HG03378 (cell line): ENCODE results near the gene FYCO1.

Experiments
- ATAC-seq: cut with Tn5 transposase; IDR thresholded peaks from one replicate; pipeline ENCODE4 v1.9.1; 2021; ENCODE audit warnings: mild to moderate bottlenecking, moderate library complexity; ENCODE audit not compliant: unreplicated experiment

Gene FYCO1

DNA sequence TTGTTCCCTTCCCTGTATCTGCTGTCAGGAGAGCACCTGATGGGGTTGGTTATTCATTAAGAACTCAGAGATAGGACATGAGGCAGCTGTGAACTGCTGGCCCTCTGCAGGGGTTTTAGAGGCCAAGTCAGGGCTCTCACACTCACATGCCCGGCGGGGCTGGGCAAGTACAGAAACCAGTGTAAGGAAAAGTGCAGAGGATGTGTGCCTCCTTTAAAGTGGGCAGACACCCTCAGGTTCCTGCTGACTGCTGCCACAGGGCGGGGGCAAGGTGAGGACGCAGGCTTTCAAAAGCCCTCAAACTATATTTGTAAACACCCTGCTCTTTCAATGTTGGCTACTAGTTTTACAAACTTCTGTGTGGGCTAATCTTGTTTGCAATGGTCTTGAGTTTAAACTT, 30.0 kb downstream of the FYCO1 start:
- ATAC-seq: no peak

DNA sequence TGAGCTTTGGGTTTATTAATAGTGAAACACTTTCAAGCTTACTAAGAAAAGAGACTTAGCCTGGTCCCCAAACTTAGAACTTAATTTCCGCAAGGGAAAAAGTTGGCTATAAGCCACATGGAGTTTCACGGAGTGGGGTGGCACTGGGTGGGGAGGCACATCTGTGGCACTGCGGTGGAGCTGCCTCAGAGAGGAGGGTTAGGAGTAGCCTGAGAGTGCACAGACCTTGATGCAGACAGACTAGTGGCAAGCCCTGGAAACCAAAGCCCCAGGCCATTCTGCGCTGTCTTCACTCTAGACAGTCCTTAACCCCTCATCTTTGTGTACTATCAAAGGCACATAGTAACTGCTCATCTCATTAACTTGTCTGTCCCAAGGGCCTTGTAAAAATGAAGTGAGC, 30.4 kb downstream of the FYCO1 start:
- ATAC-seq: no peak

DNA sequence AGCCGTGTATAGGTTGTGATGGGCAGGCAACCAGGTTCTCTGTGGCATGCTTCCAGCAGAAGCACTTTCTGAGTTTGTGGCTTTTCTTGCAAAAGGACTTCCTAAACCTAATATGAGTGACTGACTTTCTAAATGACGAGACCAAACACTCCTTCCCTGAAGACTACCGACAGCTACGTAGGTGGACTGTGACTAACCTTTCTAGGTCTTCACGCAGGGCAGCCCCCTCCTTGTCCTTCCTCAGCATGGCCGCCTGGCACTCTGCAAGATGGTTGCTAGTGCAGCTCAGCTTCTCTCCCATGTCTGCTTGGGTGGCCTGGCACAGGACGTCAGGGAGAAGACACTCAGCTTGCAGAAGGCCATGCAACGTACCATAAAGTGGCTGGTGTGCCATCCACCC, 31.5 kb downstream of the FYCO1 start:
- no peak for ATAC-seq

DNA sequence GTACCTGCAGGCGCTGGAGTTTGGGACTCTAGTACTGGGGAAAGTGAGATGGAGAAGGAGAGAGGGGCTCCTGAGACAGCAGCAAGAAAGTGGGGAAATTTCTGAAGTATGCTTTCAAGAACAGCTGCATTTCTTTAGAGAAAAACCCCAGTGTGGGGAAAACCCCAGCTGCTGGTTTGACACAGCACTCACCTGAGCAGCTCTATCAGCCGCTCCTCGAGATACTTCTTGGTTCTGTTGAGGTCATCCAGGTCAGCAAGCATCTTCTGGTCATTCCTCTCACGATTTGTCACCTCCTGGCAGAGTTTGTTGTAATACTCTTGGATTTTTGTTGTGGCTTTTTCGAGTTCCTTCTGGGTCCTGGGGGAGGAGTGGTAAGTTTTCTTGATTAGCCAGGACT, 33.6 kb downstream of the FYCO1 start:
- no peak for ATAC-seq

DNA sequence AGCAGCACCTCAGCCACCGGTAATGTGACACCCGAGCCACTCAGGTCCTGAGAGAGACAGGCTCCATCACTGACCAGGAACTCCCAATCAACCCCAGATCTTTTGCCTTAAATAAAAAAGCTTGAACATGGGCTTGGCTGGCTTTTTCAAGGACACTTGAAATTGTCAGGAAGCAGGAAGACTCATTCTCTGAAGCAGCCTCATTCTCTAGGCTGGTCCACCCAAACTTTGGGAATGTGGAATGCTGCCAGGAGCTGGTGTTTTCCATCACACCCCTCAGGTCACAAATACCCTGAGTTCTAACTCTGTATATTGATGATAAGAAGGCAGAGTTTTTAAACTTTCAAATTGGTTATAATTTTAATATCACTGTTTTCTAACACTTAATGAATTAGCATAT, 35.3 kb downstream of the FYCO1 start:
- no peak for ATAC-seq

DNA sequence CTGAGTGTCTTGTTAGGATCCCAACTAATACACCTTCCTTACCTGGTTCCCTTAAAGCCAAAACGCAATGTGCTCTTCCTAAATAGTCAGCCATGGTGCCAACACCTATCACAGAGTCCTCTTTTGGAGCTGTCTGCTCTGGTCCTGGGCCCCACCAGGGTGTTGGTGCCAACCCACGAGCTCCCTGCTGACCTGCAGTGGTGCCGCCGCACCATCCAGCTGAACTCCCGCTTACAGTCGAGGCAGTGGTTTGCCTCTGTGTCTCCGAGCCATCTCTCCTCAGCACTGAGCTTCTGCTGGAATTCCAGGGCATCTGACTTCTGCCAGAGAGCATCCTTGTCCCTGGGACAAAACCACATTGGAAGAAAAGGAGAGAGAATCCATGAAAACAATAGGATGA, 36.4 kb downstream of the FYCO1 start:
- ATAC-seq: no peak

DNA sequence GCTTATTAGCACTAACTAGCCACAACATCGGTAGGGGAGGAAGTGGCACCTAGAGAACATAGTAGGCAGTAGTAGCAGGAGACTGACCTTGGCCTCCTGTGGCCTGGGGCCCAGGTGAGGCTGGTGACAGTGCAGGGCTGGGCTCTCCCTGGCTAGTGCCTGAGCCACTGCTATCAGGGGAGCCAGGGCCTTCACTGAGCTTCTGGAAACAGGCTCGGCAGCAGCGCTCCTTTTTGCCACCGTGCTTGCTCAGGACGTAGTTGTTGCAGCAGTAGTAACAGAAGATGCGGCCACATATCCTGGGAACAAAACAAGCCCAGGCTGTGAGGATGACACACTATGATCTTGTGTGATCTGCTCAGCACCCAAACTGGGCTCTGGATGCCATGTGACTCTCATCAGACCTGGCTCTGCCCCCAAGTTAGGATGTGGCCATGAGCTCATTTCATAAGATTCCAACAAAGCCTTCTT, 37.3 kb downstream of the FYCO1 start:
- no peak for ATAC-seq

DNA sequence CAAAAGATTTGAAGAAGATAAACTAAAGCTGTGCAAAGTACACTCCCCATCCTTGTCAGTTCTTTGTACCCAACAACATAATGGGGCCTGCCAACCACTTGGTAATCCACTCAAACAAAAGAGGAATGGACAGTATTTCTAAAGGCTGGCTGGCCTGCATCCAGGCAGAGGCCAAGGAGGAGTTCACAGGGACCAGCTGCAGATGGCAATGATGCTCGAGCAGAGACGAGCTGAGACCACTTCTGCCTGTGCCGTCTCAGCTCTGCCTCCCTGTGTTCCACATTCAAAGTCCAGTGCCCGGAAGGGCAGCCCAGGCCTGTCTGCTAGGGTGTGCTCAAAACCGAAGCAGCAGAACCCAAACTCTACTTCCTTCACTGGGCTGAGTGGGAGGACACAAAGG, 38.0 kb downstream of the FYCO1 start:
- no peak for ATAC-seq

DNA sequence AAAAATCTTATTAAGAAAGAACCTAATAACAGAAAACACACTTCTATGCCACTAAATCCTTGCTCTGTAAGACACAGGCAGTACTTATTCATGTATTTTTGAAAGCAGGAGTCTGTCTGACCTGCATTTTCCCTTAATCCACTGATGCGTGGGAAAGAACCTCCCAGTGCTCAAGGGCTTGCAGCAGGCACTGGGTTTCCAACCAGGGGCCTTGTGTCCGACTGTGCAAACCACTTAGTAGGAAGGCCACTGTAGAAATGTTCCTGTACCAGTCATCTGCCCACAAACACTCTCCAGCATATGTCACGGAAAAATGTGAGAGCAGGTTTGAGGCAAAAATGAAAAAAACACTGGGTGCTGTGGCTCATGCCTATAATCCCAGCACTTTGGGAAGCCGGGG, 39.9 kb downstream of the FYCO1 start:
- ATAC-seq: no peak

DNA sequence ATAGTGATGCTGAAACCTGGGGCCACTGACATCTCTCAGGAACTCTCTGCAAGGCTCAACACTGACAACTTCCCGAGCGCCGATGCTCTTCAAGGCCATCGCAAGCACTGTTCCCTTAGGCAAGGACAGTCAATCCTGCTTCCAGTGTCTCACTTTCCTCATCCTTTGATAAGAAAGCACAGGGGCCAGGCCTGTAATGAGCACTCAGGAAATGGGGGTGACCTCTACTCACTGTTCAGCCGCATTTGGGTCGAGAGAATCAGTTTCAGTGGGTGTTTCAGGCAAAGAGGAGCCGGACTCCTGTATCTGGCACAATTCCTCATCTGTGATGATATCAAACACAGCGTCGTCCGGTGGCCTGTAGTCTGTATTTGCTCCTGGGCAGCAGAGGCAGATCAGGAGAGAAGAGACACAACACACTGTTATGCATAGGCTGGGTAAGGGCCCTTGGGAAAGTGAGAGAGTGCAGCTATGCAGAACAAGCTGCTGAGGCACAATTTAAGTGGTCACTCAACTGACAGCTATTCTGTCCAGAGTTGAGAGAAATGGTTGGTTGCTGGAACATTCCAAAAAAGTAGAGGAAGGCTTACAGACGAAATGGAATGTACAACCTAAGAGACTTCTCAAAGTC, 40.5 kb downstream of the FYCO1 start:
- ATAC-seq: no peak

DNA sequence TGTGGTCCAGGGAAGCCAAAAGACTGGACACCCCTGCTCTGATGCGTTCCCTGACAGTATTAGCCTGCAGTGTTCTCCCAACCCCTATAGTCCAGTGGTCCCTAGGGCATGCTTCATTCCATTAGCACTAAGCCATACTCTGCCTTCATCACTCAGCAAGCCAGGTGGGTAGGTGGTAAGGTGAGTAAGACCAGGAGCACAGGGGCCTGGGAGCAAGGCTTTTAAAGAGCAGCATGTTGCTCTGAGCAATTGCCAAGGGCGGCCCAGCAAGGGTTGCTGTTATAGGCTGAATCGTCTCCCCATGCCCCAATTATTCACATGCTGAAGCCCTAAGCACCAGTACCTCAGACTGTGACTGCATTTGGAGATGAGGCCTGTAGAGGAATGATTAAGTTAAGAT, 41.3 kb downstream of the FYCO1 start:
- no peak for ATAC-seq

DNA sequence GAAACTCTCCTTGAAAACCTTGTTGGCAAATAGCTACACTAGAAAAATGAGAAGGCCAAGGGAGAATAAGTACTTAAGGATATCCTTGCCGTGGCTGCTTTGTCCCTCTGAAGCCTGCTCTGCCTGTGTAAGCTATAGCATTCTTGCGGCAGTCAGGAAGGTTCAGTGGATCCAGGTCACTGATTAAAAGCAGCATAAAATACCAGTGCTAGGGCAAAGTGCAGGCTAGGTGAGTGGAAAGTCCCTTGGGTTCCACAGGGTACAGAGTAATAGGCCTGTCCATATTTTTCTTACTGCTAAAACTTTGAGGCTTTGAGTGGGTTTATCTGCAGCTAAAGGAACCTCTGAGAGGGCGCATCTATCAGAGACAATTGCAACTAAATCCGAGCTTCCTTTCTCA, 42.1 kb downstream of the FYCO1 start:
- ATAC-seq: no peak

DNA sequence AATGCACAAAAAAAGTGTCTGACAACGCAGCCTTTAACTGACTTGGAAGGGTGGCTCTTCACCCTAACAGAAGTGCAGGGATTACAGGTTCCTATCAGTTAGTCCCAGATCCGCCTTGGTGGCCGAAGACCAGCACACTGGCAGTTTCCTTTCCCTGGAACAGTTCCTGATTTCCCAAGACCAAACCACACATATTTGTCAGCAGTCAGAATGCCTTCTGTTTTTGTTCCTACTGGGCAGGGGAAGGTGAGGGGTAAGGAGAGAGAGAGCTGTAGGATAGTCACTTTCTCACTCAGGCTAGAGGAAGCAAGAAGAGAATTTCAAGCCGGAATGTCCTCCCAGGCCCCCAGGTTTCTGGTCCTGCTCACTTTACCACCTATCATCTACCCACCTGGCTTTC, 43.2 kb downstream of the FYCO1 start:
- ATAC-seq: no peak

DNA sequence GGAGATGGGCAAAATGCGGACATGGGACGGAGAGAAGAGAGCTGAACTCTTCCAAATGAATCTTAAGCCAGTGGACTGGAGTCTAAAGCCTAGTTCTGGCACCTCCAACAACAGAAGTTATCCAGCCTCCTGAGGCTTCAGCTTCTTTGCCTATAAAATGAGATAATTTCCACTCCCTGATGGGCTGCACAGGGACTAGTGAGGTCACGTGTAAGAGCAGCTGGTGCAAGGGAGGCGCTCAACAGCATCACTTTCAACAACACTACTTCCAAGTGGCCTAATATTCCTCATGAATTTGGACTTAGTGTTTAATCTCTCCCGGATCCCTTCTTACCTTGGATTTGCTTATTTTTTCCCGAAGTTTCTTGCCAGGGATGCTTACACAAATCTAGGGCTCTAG, 43.7 kb downstream of the FYCO1 start:
- no peak for ATAC-seq

DNA sequence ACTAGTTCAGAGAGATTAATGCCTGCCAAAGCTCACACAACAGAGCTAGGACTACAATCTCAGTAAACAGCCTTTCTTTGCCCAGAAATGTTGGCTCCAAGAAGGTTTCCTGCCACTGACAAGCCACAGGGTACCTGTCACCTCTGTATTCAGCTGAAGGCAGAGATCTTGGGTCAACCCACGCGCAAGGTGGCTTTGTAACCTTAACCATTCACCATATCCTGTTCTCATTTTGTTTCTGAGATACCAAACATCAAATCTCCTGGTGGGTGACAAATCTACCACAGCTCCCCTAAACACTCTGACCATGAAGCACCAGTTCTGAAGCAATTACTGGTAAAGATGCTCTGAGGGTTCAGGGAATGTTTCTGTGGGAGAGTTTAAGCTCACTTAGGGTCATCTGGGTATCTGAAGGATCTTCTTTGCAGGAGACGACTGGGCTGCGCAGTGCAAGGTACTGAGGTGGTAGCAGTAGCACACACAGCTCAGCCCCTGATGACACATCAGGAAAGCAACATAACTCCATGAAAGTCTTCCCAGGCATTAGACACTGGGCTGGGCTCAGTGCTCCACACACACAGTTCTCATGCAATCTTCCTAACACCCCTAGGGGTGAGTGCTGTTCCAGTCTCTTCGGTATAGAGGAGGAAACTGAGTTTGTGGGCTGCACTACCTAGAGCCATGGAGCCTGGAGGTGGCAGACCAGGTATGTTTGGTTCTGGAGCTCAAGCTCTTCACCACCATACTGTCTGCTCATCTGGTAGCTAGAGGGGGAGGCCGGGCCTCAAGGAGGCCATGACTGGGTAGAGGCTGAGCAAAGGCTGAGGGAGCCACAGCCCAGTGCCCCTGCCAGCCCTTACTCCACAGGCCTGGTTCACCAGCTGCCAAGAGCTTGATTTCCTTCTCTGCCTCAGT, 44.7 kb downstream of the FYCO1 start:
- ATAC-seq: no peak

DNA sequence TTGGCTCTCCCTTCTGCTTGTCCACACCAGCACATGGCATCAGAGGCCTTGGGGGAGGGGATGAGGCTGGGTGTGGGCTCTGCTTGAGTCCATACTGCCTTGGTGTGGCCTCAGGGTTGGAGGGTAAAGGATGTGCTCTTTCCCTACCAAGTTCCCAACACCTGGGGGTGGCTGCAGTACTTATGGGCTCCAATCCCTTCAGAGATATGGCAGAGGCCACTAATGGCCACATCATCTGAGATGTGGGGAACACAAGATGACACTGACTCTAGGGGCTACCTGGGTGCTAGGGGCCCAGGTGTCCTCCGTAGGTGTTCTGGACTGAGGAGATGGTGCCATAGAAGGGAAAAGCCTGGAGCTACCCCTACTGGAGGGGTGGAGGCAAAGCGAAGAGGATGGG, 45.5 kb downstream of the FYCO1 start:
- no peak for ATAC-seq

DNA sequence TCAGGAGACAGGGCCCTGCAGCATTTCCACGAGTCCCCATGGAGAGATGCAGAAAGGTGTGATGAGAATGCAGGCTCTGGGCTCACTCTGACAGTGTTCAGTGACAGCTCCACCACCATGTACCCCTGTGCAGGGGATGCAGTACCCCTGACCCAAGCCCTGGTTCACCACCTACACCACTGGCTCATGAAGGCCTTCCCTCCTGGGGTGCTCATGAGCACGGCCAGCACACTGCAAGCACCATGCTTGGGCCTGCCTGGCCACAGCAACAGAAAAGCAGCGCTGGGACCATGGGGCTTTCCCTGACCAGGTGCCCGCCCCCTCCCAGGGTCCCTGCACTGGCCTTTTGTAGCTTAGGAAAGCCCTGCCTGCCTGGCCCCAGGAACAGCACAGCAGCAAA, 46.2 kb downstream of the FYCO1 start:
- no peak for ATAC-seq

DNA sequence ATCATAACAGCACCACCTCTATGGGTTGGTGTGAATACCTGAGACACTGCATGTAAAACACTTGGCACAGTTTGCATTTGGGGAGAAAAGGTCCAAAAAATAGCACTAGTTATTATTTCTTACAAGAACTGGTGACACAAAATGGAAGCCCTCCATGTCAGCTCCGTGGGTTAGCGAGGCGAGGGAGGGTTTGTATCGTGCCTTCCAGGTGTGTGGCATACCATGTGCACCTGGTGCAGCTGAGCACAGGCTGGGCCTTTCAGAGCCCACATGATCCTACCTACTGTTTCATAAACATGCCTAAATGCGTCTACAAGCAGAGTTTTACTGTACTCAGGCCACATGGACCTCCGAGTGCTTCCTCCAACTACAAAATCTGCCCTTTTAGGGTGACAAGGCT, 46.7 kb downstream of the FYCO1 start:
- ATAC-seq: no peak

DNA sequence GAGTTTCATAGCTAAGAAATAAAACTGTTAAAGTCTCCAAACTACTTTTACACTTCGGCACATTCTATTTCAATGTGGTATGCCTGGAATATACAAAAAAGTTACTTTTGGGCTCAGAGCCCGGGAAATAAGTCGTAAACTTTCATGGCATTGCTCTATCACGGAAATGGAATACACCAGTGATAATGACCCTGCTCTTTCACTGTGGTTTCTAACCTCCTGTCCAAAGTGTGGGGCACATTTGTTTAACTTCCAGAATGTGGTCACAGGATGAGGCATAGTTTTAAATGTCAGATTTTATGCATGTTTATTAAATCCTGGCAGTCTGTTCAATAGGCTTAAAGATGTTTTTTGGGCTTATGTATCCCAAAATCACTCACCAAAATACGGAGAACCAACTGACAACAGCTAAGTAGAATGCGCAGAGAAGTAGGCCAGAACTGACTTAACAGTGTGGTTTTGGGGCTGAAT, 47.3 kb downstream of the FYCO1 start:
- no peak for ATAC-seq

DNA sequence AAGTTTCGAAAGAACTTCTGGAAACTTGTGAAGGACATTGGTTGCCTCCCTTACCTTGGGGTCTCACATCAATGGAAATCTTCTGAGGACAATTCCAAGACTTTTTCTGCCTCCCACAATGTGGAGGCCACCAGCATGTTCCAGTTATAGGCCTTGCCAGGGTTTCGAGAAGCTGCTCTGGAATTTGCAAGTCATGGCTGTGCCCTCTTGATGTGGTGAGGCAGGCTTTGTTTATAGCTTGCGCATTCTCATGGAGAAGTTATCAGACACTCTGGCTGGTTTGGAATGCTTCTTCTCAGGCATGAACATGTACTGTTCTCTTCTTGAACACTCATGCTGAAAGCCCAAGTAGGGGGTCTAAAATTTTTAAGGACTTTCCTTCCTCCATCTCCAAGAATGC, 48.3 kb downstream of the FYCO1 start:
- no peak for ATAC-seq

DNA sequence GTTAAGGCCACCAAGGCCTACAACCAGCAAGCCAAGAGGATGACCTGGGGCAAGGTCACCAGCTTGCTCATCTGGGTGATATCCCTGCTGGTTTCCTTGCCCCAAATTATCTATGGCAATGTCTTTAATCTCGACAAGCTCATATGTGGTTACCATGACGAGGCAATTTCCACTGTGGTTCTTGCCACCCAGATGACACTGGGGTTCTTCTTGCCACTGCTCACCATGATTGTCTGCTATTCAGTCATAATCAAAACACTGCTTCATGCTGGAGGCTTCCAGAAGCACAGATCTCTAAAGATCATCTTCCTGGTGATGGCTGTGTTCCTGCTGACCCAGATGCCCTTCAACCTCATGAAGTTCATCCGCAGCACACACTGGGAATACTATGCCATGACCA, 48.7 kb downstream of the FYCO1 start:
- no peak for ATAC-seq

DNA sequence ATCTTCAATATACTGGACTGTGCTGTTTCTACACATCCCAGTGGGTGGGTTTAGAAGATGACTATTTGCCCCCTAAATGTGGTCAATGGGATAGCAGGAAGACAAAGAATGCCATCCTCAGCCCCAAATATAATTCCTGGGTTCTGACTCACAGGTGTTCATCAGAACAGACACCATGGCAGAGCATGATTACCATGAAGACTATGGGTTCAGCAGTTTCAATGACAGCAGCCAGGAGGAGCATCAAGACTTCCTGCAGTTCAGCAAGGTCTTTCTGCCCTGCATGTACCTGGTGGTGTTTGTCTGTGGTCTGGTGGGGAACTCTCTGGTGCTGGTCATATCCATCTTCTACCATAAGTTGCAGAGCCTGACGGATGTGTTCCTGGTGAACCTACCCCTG, 49.3 kb downstream of the FYCO1 start:
- ATAC-seq: no peak
